ENCODE measurements around the gene SLC37A1. TPM values are rescaled to one million over a fixed set of nuclear protein-coding genes. Genes with fewer than 3 reads are reported as not detected.
"Not testable (repeated sequence)": the region's sequence is repeated elsewhere in the genome, so short reads cannot be mapped to it uniquely, and the experiment has no call there.

SLC37A1 gene
- total RNA-seq, 1 experiment from 2014 or later: 4.9 TPM

GRCh38 chr21:42613756-42614155 is 100.1 kb downstream of the SLC37A1 start:
- intact Hi-C loops (cut with micrococcal nuclease): no loop called here
- POLR2A ChIA-PET: no interaction called here
- Mint-ChIP-seq H3K27ac (ENCODE audit: low read depth, unreplicated experiment) (no peak overlapping the region), H3K27me3 (ENCODE audit: insufficient read depth, unreplicated experiment) (peaks cover 10% of the 10 kb centered on the region), H3K9me3 (ENCODE audit: unreplicated experiment) (no peaks in the 10 kb centered on the region), H3K4me1 (ENCODE audit: insufficient read depth, unreplicated experiment) (no peaks in the 10 kb centered on the region), H3K4me3 (ENCODE audit: unreplicated experiment) (no peak overlapping the region), H3K36me3 (ENCODE audit: insufficient read depth, unreplicated experiment) (no peaks in the 10 kb centered on the region)
- DNase-seq (ENCODE audit: unreplicated experiment): no peak
- TF ChIP-seq CTCF (IDR thresholded peaks at IDR 0.05; ENCODE audit: unreplicated experiment): no peak
- CTCF ChIA-PET: no interaction called here
- no TSS peak for BruUV-seq (replicated peaks)

GRCh38 chr21:42614396-42614795 is 100.7 kb downstream of the SLC37A1 start:
- peaks cover 16% of the 10 kb centered on the region for H3K27me3 Mint-ChIP-seq (ENCODE audit: insufficient read depth, unreplicated experiment)
- POLR2A ChIA-PET: no interaction called here
- DNase-seq (ENCODE audit: unreplicated experiment): no peak
- intact Hi-C loops (cut with micrococcal nuclease): no loop called here
- no peaks in the 10 kb centered on the region for H3K4me1 Mint-ChIP-seq (ENCODE audit: insufficient read depth, unreplicated experiment)
- CTCF ChIA-PET: no interaction called here
- no peaks in the 10 kb centered on the region for H3K36me3 Mint-ChIP-seq (ENCODE audit: insufficient read depth, unreplicated experiment)
- TF ChIP-seq CTCF (IDR thresholded peaks at IDR 0.05; ENCODE audit: unreplicated experiment): no peak
- no TSS peak for BruUV-seq (replicated peaks)
- H3K9me3 Mint-ChIP-seq (ENCODE audit: unreplicated experiment): no peaks in the 10 kb centered on the region
- H3K27ac Mint-ChIP-seq (ENCODE audit: low read depth, unreplicated experiment): no peak overlapping the region
- H3K4me3 Mint-ChIP-seq (ENCODE audit: unreplicated experiment): no peak overlapping the region

GRCh38 chr21:42614811-42615351 is 101.2 kb downstream of the SLC37A1 start:
- POLR2A ChIA-PET: no interaction called here
- TF ChIP-seq CTCF (IDR thresholded peaks at IDR 0.05; ENCODE audit: unreplicated experiment): no peak
- Mint-ChIP-seq H3K27ac (ENCODE audit: low read depth, unreplicated experiment) (no peak overlapping the region), H3K4me1 (ENCODE audit: insufficient read depth, unreplicated experiment) (no peaks in the 10 kb centered on the region), H3K36me3 (ENCODE audit: insufficient read depth, unreplicated experiment) (no peaks in the 10 kb centered on the region), H3K4me3 (ENCODE audit: unreplicated experiment) (no peak overlapping the region), H3K27me3 (ENCODE audit: insufficient read depth, unreplicated experiment) (peaks cover 21% of the 10 kb centered on the region), H3K9me3 (ENCODE audit: unreplicated experiment) (no peaks in the 10 kb centered on the region)
- BruUV-seq (replicated peaks): no TSS peak
- intact Hi-C loops (cut with micrococcal nuclease): no loop called here
- DNase-seq (ENCODE audit: unreplicated experiment): peak; percentile 85
- CTCF ChIA-PET: interaction anchor here (0.6 kb wide), 1 partner anchor 37 kb away, joined by 5 read pairs; no protein-coding TSS in a partner anchor

- H3K27me3 Mint-ChIP-seq (ENCODE audit: insufficient read depth, unreplicated experiment): peaks cover 24% of the 10 kb centered on the region
- H3K27ac Mint-ChIP-seq (ENCODE audit: low read depth, unreplicated experiment); POLR2A ChIA-PET; H3K4me1 Mint-ChIP-seq (ENCODE audit: insufficient read depth, unreplicated experiment); BruUV-seq (replicated peaks); H3K4me3 Mint-ChIP-seq (ENCODE audit: unreplicated experiment); H3K36me3 Mint-ChIP-seq (ENCODE audit: insufficient read depth, unreplicated experiment); intact Hi-C loops (cut with micrococcal nuclease); H3K9me3 Mint-ChIP-seq (ENCODE audit: unreplicated experiment); DNase-seq (ENCODE audit: unreplicated experiment): not testable (repeated sequence)
- CTCF ChIA-PET: interaction anchor here (0.6 kb wide), 1 partner anchor 36 kb away, joined by 5 read pairs; no protein-coding TSS in a partner anchor
Measured at GRCh38 chr21:42615377-42615776, 101.7 kb downstream of the SLC37A1 start.

GRCh38 chr21:42615924-42616323 is 102.3 kb downstream of the SLC37A1 start:
- no TSS peak for BruUV-seq (replicated peaks)
- Mint-ChIP-seq H3K9me3 (ENCODE audit: unreplicated experiment) (no peaks in the 10 kb centered on the region), H3K36me3 (ENCODE audit: insufficient read depth, unreplicated experiment) (no peaks in the 10 kb centered on the region), H3K4me1 (ENCODE audit: insufficient read depth, unreplicated experiment) (no peaks in the 10 kb centered on the region), H3K4me3 (ENCODE audit: unreplicated experiment) (no peak overlapping the region), H3K27me3 (ENCODE audit: insufficient read depth, unreplicated experiment) (peaks cover 24% of the 10 kb centered on the region), H3K27ac (ENCODE audit: low read depth, unreplicated experiment) (no peak overlapping the region)
- intact Hi-C loops (cut with micrococcal nuclease): no loop called here
- CTCF ChIA-PET: no interaction called here
- TF ChIP-seq CTCF (IDR thresholded peaks at IDR 0.05; ENCODE audit: unreplicated experiment): no peak
- no peak for DNase-seq (ENCODE audit: unreplicated experiment)
- POLR2A ChIA-PET: no interaction called here

All from MCF 10A (cell line).